Measurements from ENCODE around the gene VAT1L.

DNA sequence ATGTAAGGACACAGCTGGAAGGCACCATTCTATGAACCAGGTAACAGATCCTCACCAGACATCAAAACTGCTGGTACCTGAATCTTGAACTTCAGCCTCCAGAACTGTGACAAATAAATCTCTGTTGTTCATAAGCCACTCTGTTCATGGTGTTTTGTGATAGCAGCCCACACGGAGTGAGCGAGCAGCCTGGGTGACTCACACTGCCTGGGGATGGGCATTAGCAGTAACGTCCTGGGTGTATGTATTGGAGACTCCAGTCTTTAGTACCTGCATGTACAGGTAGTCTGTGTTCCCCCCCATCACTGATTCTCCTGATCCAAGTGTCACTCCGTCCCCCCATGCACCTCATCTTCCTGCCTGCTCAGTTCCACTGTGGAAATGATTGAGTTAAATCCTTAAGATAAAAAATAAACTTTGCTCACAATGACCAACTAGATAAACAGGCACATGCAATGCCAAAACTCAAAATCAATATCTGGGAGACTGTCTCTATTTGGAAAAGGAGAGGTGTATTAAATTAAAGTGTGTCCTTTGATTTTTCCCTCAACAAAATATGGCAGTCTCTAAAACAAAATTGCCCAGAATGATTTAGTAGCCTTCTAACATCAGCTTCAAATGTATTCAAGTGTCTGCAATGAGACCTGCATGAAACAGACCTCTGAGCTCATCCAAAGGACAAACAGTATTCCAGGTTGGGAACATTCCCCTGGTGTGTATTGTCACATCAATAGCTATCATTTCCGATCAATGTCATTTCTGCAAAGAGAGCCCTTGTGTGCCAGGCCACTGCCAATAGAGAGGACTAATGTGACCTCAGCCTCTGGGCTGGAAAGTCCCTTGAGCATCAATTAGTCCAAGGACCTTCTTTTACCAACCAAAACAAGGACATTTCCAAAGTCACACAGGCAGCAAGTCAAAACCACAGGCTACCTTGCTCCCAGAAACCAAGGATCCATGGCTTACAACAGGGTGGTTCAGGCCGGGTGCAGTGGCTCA is 12.2 kb upstream of the VAT1L start:
- TF ChIP-seq, protein P1, sequence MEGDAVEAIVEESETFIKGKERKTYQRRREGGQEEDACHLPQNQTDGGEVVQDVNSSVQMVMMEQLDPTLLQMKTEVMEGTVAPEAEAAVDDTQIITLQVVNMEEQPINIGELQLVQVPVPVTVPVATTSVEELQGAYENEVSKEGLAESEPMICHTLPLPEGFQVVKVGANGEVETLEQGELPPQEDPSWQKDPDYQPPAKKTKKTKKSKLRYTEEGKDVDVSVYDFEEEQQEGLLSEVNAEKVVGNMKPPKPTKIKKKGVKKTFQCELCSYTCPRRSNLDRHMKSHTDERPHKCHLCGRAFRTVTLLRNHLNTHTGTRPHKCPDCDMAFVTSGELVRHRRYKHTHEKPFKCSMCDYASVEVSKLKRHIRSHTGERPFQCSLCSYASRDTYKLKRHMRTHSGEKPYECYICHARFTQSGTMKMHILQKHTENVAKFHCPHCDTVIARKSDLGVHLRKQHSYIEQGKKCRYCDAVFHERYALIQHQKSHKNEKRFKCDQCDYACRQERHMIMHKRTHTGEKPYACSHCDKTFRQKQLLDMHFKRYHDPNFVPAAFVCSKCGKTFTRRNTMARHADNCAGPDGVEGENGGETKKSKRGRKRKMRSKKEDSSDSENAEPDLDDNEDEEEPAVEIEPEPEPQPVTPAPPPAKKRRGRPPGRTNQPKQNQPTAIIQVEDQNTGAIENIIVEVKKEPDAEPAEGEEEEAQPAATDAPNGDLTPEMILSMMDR (IDR thresholded peaks at IDR 0.05; ENCODE audit: low read depth, low read length, poor library complexity, severe bottlenecking), result no peak
- TF ChIP-seq EZH2phosphoT487 (IDR thresholded peaks at IDR 0.05; ENCODE audit: borderline replicate concordance, low read length), result no peak
